NCI-H2081 treated with DMSO at 0.1 percent for 48 hours (cell line): ENCODE data around the gene ST3GAL2.

Experiments
- DNase-seq: peaks from one replicate; lab custom pipeline; 2025; lab: John Stamatoyannopoulos, UW

ST3GAL2 gene

DNA sequence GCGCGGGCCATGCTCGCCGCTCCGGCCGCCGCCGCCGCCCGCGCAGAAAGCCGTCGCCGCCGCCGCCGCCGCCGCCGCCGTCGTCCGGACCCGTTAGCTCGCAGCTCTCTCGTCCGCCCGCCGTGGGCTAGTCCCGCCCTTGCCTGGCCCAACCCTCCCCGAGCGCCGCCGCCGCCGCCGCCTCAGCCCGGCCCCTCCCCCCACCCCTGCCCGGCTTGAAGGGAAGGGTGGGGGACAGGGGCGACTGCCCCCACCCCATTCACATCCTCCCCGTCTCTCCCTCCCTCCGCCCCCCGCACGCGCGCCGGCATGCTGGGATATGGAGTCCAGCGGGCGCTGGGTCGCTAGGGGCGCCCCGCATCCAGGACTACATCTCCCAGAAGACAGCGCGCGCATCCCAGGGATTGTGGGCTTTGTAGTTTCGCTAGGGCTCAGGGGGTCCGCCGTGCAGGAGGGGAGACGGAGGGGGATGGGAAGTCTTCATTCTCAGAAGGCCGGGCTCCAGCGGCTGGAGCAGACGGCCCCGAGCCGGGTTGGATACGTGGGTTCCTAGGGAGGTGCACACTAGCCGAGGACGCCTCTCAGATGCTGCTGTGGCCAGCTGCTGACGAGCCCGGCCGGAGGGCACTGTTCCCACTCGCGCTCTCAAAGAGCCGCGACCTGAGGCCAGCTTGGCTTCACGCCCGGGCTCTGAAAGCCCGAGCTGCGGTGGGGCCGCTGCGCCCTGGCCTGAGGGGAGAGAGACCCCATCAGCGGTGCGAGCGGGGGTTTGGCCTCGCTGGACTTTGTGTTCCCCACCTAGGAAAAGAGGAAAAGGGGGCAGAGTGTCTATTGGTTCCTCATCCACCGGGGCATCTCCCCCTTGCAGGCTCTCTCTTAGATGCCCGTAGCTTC is at the start of gene ST3GAL2:
Gene ST3GAL2 (minus strand): TSS at position 132 of the 894 bp plus-strand sequence. CDS start 40,570 bp downstream, outside the sequence.
- no peak for DNase-seq

DNA sequence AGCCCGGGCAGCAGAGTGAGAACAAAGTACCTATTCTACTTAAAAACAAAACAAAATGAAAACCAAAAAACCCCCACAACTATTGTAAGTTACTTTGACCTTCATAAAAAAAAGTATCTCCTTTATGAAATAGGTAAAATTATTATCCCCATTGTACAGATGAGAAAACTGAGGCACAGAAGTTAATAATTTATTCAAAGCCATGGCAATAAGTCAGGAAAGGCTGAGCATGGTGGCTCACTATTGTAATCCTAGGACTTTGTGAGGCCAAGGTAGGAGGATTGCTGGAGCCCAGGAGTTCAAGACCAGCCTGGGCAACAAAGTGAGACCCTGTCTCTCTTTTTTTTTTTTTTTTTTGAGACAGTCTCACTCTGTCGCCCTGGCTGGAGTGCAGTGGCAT is 46.0 kb upstream of the ST3GAL2 start:
- no peak for DNase-seq

GRCh38 chr16:70483426-70483825 is 44.5 kb upstream of the ST3GAL2 start:
- DNase-seq = no peak

DNA sequence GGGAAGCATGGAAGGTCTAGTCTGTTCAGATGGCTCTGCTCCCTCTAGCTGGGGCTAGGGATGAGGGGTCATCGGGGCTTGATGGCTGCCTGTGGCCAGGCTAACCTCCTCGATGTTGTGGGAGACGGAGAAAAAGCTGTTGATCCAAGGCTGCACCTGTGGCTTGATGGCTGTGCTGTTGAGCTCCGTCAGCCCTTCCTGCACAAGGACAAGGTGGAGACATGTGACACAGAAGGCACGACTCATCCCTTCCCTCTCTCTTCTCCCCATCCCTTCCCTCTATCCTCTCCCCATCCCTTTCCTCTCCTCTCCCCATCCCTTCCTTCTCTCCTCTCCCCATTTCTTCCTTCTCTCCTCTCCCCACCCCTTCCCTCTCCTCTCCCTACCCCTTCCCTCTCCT is 43.7 kb upstream of the ST3GAL2 start:
- no peak for DNase-seq

GRCh38 chr16:70481929-70482536 is 43.1 kb upstream of the ST3GAL2 start:
- no peak for DNase-seq

DNA sequence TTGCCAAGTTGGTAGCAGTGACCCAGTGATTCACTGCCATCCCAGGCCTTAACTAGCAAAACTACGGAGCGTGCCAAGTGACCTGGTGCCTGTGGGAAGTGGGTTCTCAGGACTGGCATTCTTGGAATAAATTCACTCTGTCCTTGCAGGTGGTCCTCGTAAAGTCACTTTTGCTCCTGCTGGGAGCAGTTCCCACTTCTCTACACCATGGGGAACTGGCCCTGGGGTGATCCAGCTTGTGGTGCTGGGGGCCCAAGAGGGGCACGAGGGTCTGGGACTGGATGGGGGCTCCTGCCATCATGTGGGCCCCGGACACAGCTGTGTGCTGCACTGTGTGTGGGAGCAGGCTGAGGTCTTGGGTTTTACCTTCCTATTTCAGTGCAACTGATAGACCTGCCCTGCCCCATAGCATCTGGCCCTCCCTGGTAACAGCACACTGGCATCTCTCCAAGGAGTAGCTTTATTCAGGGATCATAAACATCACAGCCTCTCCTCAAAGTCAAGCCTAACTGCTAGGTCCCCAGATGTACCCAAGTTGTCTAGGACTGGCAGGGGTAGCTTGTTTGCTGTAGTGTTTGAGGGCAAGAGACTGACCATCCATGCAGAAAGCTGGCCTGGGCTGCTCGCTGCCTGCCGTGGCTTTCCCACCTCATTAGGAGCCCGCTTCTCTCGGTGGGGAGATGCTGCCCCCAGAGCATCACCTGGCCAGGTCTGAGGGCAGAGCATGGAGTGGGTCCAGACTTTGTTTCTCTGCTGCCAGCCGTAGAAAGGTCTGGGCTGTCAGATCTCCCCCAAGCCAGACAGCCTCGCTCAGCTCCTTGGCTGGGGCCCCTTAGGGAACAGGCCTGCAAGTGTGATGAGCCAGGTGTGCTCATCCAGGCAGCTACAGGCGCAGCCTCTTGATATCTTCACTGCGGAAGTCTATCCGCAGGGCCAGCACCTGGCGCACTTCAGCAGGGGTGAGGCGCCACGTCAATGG is 41.5 kb upstream of the ST3GAL2 start:
- DNase-seq = no peak

GRCh38 chr16:70478912-70479341 is 40.0 kb upstream of the ST3GAL2 start:
- DNase-seq = no peak

DNA sequence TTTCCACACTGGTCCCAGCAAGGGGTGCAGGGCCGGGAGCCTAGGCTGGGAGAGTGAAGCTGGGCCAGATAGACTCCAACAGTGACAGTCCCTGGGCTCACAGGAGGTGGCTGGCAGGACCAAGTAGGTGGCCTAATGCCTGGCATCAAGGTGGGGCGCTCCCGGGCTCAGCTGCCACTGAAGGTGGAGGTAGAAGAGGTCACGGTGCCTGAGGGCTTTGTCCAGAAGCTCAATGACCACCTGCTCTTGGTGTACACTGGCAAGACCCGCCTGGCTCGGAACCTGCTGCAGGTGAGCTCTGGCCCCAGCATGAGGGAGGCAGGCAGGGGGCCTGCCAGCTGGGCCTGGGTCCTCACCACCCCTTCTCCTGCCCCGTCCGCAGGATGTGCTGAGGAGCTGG is 39.3 kb upstream of the ST3GAL2 start:
- no peak for DNase-seq

DNA sequence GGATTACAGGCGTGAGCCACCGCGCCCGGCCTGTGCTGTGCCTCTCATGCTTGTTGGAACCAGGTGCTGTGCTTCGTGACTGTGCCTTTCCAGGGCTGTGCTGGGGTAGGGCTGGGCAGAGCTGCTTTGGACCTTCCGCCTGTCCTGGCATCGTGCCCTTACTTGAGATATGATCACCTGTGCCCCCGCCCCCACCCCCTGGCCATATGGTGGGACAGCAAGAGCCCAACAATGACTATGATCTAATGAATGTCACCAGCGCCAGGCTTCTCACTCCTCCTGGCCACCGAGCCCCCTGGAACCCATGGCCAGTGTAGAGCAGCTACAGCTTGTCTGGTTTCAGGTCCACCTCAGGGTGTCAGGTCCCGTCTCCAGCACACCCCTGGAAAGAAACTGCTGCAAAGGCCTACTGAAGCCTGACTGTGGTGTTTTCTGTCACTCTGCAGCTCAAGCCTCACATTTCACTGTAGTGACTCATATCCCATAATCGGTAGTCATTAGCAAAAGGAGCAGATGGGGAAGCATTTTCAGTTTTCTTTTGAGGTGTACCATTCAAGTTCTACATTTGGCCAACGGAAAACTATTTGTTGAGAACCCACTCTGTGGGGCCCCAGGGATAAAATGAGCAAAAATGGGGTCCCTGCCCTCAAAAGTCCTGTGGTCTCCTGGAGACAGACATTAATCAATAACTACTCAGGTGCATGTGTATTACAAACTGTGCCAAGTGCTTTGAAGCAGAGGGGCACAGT is 37.5 kb upstream of the ST3GAL2 start:
- DNase-seq = no peak

DNA sequence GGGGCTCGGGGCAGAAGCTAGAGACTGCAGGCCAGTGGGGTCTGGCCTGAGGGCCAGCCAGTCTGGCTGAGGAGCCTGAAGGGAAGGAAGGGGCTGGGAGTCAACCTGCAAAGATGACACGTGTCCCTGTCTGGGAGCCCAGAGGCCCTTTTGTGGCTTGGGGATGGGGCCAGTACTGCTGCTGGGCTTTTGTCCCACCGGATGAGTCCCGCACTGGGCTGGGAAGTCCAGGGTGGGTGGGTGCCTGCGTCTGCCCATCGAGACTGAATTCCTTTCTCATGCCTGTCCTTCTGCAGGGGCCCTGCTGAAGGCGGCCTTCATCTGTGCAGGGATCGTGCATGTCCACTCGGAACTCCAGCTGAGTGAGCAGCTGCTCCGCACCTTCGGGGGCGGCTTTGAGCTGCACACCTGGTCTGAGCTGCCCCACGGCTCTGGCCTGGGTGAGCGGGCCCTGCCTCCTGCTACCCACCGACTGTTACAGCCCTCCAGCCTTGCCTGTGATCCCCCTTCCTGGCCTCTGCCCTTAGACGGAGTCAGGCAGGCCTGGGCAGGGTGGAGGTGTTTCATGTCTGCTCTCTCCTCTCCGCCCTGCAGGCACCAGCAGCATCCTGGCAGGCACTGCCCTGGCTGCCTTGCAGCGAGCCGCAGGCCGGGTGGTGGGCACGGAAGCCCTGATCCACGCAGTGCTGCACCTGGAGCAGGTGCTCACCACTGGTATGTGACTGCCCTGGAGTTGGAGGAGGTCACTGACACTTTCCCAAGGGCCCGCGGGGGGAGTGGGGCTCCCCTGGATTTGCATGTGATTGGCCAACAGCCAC is 36.4 kb upstream of the ST3GAL2 start:
- no peak for DNase-seq

- DNase-seq = no peak
Observed at GRCh38 chr16:70474320-70475053, 35.6 kb upstream of the ST3GAL2 start.

DNA sequence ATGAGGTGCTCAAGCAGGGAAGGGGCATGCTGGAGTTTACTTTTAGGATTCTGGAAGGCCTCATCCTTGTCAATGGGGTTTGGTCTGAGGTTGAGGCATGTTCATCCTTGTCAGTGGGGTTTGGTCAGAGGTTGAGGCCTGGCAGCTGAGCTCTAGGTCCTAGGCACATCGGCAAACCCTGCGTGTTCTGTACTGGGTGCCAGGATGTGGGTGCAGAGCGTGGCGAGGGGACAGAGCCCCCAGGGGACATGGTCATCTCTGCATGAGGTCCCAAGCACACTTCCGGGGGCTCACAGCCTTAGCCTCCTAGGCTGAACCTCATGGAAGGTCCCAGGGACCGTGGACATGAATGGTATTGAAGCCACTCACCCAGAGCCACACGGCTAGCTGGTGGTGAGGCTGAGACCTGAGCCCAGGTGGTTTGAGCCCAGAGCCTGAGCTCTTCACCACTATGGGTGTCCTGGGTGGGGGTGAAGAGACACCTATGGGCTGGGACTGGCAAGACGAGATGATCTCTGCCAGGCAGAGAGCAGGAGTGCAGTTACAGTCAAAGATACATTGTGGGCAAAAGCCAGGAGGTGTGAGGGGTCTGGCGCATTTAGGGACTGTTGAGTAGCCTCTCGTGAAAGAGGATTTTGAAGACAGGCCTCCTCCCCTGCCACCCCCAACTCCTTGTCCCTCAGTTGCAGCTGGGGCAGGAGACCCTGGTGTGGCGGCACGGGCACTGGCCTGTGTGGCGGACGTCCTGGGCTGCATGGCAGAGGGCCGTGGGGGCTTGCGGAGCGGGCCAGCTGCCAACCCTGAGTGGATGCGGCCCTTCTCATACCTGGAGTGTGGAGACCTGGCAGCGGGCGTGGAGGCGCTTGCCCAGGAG is 34.8 kb upstream of the ST3GAL2 start:
- no peak for DNase-seq

- DNase-seq = no peak
Observed at GRCh38 chr16:70472786-70473433, 34.0 kb upstream of the ST3GAL2 start.

GRCh38 chr16:70470927-70471341 is 32.0 kb upstream of the ST3GAL2 start:
- DNase-seq = no peak

DNA sequence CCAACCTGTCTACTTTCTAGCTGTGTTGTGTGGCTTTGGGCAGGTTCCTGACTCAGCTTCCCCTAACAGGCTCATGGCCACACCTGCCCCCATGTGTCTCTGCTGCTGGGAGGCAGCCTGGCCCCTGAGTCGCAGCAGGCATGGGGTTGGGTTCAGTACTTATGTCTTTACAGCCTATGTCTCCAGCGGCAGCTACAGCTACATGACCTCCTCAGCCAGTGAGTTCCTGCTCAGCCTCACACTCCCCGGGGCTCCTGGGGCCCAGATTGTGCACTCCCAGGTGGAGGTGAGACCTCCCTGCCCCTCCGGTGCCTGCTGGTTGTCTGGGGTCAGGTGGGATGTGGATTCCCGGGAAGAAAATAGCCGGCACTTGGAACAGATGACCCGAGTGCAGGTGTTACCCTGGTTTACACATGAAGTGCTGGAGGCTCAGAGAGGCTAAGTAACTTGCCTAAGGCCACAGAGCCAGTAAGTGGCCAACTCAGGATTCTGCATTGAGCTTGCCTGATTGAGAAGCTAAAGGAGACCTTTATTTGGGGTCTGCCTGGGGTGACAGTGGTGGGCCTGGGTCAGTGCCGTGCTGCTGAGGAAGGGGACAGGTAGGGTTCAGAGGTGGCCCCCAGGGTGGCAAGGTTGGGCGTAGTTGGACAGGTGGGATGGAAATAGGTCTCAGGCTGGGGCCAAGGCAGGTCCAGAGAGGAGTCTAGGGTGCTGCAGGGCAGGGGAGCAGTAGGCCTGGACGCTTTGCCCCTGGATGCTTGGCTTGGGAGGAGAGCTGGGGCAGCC is 31.4 kb upstream of the ST3GAL2 start:
- no peak for DNase-seq

GRCh38 chr16:70468776-70469525 is 30.1 kb upstream of the ST3GAL2 start:
- DNase-seq = no peak

DNA sequence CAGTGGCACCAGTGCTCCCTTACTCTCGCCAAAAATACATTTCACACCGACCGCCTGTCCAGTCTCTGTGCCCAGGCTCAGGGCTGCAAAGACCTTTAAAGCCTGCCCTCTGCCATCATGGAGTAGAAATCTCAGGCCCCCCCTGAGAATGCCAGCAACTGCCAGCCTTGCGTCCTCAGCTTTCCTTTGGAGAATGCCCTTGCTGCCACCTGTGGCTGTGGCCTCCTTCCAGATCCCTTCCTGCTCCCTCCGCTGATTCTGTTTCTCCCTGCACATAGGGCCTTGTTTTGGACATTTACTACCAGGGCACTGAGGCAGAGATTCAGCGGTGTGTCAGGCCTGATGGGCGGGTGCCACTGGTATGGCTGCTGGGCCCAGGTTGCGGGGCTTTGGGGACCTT is 28.7 kb upstream of the ST3GAL2 start:
- no peak for DNase-seq
